ENCODE measurements around the gene C11orf97.
A peak's percentile ranks its signal among the peaks of the same experiment; 100 is the strongest.

C11orf97 gene

DNA sequence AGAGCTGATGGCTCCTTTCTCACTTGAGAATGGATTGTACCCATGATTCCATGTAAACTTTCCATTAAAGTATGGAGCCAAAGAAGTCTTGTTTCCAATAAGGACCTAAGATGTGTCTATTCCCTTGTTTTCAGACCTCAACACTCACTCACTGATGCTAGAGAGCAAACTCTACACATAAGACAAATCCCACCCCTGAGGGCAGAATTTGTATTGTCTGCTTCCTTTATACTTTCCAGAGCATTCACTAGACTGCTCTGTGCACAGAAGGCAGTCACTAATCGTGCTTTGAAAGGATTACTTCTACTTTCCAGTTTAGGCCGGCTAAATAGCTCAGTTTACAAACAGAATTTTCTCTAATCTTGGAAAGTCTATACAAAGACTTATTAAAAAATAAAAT lies 12.1 kb upstream of the C11orf97 start:
- TF ChIP-seq RAD21 (IDR thresholded peaks at IDR 0.05; ENCODE audit: low read depth) (no peak), EGR1 (IDR thresholded peaks at IDR 0.05) (no peak), NFIC (IDR thresholded peaks at IDR 0.05) (no peak), CREB1 (IDR thresholded peaks at IDR 0.05; ENCODE audit: low read depth) (no peak), CEBPB (IDR thresholded peaks at IDR 0.05) (no peak), FOXM1 (IDR thresholded peaks at IDR 0.05; ENCODE audit: borderline replicate concordance, low read depth) (no peak), TCF12 (IDR thresholded peaks at IDR 0.05; ENCODE audit: low read depth) (no peak), TEAD4 (IDR thresholded peaks at IDR 0.05) (no peak), YY1 (IDR thresholded peaks at IDR 0.05; ENCODE audit: low read depth) (no peak), ZBTB7A (IDR thresholded peaks at IDR 0.05; ENCODE audit: low read depth) (no peak), TAF1 (IDR thresholded peaks at IDR 0.05; ENCODE audit: low read depth) (no peak), EP300 (IDR thresholded peaks at IDR 0.05; ENCODE audit: borderline replicate concordance) (no peak)
- TF ChIP-seq, protein P1, sequence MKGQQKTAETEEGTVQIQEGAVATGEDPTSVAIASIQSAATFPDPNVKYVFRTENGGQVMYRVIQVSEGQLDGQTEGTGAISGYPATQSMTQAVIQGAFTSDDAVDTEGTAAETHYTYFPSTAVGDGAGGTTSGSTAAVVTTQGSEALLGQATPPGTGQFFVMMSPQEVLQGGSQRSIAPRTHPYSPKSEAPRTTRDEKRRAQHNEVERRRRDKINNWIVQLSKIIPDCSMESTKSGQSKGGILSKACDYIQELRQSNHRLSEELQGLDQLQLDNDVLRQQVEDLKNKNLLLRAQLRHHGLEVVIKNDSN (IDR thresholded peaks at IDR 0.05), result no peak
- TF ChIP-seq, protein P2, sequence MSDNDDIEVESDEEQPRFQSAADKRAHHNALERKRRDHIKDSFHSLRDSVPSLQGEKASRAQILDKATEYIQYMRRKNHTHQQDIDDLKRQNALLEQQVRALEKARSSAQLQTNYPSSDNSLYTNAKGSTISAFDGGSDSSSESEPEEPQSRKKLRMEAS (IDR thresholded peaks at IDR 0.05), result no peak
- TF ChIP-seq, protein P3, sequence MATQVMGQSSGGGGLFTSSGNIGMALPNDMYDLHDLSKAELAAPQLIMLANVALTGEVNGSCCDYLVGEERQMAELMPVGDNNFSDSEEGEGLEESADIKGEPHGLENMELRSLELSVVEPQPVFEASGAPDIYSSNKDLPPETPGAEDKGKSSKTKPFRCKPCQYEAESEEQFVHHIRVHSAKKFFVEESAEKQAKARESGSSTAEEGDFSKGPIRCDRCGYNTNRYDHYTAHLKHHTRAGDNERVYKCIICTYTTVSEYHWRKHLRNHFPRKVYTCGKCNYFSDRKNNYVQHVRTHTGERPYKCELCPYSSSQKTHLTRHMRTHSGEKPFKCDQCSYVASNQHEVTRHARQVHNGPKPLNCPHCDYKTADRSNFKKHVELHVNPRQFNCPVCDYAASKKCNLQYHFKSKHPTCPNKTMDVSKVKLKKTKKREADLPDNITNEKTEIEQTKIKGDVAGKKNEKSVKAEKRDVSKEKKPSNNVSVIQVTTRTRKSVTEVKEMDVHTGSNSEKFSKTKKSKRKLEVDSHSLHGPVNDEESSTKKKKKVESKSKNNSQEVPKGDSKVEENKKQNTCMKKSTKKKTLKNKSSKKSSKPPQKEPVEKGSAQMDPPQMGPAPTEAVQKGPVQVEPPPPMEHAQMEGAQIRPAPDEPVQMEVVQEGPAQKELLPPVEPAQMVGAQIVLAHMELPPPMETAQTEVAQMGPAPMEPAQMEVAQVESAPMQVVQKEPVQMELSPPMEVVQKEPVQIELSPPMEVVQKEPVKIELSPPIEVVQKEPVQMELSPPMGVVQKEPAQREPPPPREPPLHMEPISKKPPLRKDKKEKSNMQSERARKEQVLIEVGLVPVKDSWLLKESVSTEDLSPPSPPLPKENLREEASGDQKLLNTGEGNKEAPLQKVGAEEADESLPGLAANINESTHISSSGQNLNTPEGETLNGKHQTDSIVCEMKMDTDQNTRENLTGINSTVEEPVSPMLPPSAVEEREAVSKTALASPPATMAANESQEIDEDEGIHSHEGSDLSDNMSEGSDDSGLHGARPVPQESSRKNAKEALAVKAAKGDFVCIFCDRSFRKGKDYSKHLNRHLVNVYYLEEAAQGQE (IDR thresholded peaks at IDR 0.05; ENCODE audit: low read depth), result no peak

DNA sequence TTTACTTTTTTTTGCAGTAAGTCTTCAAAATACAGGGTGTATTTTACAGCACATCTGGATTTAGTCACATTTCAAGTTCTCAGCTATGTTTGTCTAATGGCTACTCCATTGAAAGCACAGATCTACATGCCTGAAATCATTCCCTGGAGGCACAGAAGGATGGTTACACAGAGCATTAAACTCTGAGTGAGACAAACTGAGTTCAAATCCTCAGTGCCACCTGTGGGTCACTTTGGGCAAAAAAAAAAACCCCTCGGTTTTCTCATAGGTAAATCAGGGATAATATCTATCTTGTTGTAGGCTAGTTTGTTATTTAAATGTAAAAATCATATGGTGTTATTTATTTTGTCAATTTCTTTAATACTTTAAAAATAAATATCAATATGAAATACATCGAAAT lies 10.7 kb upstream of the C11orf97 start:
- TF ChIP-seq, protein P1 (IDR thresholded peaks at IDR 0.05), result no peak

DNA sequence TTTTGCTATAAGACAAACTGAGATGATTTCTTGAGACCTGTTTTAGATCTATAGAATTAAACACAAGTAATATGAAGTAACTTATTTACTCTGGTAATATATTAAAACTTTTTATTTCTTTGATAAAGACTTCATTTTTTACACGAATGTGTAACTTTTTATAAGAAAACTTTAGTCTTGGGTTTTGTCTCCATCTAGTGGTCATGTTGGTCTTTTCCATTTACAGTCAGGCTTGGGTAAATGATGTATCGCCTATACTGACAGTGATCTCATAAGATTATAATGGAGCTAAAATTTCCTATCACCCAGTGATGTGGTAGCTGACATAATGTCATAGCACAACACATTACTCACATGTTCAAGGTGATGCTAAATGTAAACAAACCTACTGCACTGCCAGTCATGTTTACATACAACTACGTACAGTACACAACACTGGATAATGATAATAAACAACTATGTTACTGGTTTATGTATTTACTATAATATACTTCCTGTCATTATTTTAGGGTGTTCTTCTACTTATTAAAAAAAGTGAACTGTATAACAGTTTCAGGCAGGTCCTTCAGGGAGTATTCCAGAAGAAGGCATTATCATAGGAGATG lies 7.5 kb upstream of the C11orf97 start:
- peak; percentile 78 for TF ChIP-seq RAD21 (IDR thresholded peaks at IDR 0.05; ENCODE audit: low read depth)
- TF ChIP-seq EP300 (IDR thresholded peaks at IDR 0.05; ENCODE audit: borderline replicate concordance), result no peak
- TF ChIP-seq, protein P1 (IDR thresholded peaks at IDR 0.05), result no peak
- no peak for TF ChIP-seq EGR1 (IDR thresholded peaks at IDR 0.05)
- TF ChIP-seq CREB1 (IDR thresholded peaks at IDR 0.05; ENCODE audit: low read depth), result no peak
- no peak for TF ChIP-seq YY1 (IDR thresholded peaks at IDR 0.05; ENCODE audit: low read depth)
- TF ChIP-seq, protein P2 (IDR thresholded peaks at IDR 0.05), result no peak
- TF ChIP-seq, protein P3 (IDR thresholded peaks at IDR 0.05; ENCODE audit: low read depth), result no peak

DNA sequence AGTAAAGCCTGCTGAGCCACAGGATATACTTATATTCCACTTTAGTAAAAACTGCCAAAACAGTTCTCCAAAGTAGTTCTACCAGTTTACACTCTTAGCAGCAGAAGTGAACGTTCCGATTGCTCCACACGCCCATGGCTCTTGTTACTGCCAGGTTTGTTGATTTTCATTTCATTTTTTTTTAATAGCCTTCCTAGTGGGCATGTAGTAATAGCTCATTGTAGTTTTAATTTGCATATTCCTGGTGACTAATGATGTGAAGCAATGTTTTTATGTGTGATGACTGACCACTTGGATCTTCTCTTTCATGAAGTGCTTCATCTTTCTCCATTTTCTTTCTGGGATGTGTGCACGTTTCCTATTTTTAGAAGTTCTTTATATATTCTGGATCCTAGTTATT lies 4.8 kb upstream of the C11orf97 start:
- TF ChIP-seq TCF12 (IDR thresholded peaks at IDR 0.05; ENCODE audit: low read depth), result no peak
- no peak for TF ChIP-seq RAD21 (IDR thresholded peaks at IDR 0.05; ENCODE audit: low read depth)
- no peak for TF ChIP-seq NFIC (IDR thresholded peaks at IDR 0.05)
- no peak for TF ChIP-seq CREB1 (IDR thresholded peaks at IDR 0.05; ENCODE audit: low read depth)

DNA sequence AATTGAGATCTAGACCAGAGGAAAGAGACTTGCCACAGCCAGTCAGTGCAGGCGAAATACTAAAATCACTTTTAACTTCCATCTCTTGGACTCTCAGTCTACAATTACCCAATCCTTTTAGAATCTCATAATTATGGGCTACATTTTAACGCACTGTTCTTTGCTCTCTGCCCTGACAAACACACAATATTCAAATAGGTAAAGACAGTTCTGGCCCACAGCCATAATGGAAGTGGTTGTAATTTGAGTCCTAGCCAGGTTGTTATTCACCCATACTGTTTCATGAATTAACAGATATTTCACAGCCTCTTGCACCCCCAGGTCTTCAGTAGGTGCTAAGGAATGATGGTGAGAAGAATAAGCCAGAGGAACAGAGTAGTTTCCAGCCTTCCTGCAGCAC lies 830 bp downstream of the C11orf97 start:
- TF ChIP-seq, protein P3 (IDR thresholded peaks at IDR 0.05; ENCODE audit: low read depth), result no peak
- peak; percentile 63 for TF ChIP-seq NFIC (IDR thresholded peaks at IDR 0.05)

Data from Ishikawa (cell line).